ENCODE measurements around the gene CHST4. TPM values are rescaled to one million over a fixed set of nuclear protein-coding genes. Genes with fewer than 3 reads are reported as not detected.
"Not testable (repeated sequence)": the region's sequence is repeated elsewhere in the genome, so short reads cannot be mapped to it uniquely, and the experiment has no call there.

CHST4 gene
- polyA plus RNA-seq, 3 donors, result 0.21 to 0.53 (median 0.49) TPM

DNA sequence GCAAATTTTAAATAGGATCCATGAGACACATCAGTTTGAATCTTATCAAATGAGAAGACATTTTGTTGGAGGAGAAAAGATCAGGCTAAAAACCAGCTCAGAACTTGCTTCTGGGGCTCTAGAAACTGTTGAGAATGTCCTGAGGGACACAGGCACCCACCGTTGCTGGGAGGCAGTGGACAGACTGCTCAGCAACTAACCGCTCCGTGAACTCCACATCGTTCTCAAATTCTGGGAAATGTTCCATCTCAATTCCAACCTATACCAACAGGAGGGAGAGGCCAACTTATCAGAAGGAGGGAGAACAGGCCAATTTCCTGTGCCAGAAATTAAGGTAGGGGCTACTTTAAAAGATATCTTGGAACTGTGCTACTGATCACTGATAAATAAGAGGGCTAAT lies 42.3 kb downstream of the CHST4 start:
- DNase-seq, result no peak

DNA sequence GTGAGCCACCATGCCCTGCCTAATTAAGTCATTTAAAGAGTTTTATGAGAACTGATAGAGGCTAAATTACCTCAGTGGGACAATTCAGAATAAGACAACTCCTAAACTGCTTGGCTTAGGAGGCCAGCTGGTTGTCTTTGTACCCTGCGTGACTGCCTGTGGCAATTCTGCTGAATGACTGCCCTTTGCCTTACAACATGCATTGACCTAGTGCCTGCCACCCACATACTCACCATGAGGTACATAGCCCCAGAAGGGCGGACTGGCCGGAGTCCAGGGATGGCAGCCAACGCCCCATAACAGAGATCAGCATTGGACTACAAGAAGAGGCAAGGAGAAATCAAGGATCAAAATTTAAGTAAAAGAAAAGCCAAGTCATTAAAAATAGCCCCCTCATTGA lies 43.4 kb downstream of the CHST4 start:
- no peak for DNase-seq

DNA sequence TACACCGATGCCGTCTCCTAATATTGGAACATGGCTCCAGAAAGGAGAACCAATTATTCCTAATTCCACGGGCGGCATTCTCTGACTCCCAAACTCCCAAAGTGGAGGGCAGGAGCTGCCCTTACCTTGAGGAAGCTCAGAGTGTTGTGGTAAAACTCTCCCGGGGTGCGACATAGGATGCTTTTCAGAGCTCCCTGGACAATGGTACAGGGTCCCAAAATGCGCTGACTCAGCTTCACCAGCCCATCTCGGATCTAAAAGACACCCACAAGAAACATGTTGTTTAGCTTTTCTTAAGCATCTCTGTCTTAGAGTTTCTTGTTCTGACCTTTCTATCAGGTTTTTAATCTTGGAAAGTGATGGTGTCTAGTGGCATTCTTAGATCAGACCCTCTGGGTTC lies 43.9 kb downstream of the CHST4 start:
- no peak for DNase-seq

DNA sequence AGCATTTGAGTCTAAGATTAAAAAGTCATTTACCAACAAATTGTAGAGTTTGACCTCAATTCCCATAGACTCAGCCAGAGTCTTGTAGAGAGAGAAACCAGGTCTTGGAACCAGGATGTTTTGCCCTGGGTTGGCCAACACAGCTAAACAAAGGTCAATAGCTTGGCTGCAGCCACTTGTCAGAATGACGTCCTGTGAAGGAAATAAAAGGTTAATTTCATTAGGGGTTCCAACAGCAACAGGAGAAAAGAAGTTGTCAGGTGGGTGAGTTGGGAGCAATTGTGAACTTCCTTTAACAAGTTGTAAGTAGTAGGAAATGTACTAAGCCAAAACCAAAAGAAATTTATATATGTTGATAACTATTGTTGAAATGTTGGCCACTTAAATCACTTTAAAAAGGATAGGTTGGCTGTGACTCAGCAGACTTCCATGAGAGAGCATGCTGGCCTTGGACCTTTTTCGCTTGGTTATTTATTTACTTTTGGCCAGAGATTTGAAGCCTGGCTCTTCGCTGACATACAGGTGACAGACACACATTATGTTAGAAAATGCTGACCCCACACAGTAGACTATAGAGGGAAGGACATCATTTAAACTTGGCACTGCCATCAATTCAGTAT lies 46.4 kb downstream of the CHST4 start:
- no peak for DNase-seq

DNA sequence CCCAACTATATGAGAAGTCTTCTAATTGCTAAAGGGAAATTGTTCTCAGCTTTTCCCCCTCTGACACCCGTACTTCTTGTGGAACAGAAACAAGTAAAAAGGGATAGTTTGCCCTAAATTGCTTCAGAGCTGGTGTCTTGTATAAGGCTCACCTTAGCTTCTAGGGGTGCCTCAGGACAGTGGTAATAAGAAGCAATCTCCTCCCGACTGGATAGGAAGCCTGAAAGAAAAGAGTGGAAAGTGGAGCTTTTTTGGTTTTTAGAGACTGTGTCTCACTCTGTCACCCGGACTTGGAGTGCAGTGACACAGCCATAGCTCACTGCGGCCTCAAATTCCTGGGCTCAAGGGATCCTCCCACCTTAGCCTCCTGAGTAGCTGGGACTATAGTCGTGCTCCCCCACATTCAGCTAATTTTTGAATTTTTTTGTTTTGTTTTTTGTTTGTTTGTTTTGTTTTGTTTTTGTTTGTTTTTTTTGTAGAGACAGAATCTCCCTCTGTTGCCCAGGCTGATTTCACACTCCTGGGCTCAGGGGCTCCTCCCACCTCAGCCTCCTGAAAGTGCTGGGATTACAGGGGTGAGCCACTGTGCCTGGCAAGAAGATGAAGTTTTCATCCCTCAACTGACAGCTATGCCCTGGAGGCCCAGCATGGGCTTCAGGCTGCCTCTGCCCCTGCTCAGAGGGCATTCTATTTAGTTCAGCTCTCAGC lies 47.3 kb downstream of the CHST4 start:
- DNase-seq, result no peak

DNA sequence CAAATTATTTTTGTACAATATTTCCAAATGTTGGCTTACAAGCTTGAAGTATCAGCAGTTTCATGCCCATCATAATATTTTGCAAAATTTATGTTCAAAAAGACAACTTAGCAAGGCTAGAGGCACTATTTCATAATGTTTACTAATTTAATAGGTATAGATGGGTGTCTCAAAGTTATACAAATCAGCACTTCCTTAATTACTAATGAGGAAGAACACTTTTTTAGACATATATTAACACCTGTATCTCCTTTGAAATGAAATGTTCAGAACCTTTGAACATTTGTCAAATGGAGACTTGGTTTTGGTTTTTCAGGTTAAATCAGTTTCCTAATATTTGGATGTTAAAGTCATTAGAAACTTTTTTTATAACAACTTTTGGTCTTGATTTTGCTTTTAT lies 48.5 kb downstream of the CHST4 start:
- no peak for DNase-seq

DNA sequence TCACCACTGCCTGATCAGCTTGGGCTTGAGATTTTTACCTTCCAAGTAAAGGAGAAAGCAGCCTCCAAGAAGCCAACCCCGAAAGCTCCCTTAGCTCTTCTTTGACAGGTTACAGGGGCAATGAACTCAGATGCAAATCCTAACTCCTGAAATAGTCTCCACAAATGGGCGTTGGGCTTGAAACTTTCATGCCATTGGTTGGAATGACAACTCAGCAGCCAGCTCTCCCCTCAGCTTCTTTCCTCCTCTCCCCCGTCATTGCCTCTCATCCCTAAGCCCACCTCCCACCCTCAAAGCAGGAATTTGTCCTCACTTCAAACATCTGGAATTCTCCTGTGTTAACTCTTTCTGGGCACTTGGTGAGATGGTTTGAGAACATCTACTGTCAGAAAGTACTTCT lies 50.7 kb downstream of the CHST4 start, which contains the start of gene TAT:
TSS of gene TAT (minus strand) at position 122 of the 400 bp plus-strand sequence. CDS start 677 bp downstream, outside the sequence.
- DNase-seq, result no peak

DNA sequence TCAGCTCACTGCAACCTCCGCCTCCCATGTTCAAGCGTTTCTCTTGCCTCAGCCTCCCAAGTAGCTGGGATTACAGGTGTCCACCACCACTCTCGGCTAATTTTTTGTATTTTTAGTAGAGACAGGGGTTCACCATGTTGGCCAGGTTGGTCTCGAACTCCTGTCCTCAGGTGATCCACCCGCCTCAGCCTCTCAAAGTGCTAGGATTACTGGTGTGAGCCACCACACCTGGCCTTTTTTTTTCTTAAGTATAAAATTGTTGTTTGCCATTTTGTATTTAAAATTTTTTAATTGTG lies 56.3 kb downstream of the CHST4 start:
- DNase-seq, result not testable (repeated sequence)

DNA sequence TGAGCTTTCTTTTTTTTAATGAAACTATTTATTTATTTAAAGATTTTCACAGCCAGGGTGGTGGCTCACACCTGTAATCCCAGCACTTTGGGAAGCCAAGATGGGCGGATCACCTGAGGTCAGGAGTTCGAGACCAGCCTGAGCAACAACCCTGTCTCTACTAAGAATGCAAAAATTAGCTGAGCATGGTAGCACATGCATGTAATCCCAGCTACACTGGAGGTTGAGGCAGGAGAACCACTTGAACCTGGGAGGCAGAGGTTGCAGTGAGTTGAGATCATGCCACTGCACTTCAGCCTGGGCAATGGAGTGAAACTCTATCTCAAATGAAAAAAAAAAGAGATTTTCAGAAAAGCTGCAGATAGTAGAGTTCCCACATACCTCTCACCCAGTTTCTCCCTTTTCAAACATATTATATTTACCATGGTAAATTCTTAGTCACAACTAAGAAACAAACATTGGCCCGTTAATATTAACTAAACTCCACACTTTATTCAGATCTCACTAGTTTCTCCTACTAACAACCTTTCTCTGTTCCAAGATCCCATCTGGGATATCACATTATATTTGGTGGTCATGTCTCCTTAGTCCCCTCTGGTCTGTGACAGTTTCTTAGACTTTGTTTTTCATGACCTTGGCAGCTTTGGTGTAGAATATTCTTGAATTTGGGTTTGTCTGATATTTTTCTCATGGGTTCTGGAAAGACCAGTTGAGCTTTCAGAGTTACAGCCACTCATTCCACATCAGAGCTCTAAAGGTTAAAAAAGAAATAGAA lies 58.5 kb downstream of the CHST4 start:
- no peak for DNase-seq

DNA sequence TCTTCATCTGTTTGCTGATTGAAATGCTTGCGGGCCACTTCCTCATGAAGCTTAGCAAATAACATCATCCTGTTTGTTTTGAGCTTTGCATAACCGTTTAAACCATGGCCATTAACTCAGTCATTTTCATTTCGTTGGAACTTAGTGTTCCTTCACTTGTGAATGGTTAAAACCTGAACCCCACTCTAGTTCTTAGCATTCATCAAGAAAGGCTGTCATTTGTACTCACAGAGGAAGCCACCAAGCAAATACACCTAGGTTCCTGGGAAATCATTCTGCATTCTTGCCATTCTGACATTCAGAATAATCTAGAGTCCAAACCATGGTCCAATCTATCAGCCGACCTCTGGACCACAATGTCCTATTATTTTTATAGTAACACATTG lies 59.1 kb downstream of the CHST4 start:
- DNase-seq, result no peak

Other genes with a start within 250 kb of the CHST4 start
- gene CMTR2, start 237.0 kb upstream of the CHST4 start, polyA plus RNA-seq (ENCODE audit: insufficient read length in 3 of 3), result 10 to 100 TPM; 40.1 to 66.5 (median 63.5) TPM
- under 1 TPM; 0.40 to 0.70 (median 0.47) TPM for gene CALB2, start 167.7 kb upstream of the CHST4 start, polyA plus RNA-seq (ENCODE audit: insufficient read length in 3 of 3)
- gene TLE7, start 84.4 kb upstream of the CHST4 start, polyA plus RNA-seq (ENCODE audit: insufficient read length in 3 of 3), result not detected
- 10 to 100 TPM; 14.6 to 19.5 (median 15.5) TPM for gene ZNF23, start 64.2 kb upstream of the CHST4 start, polyA plus RNA-seq (ENCODE audit: insufficient read length in 3 of 3)
- 10 to 100 TPM; 11.0 to 18.5 (median 16.1) TPM for gene ZNF19, start 37.1 kb upstream of the CHST4 start, polyA plus RNA-seq (ENCODE audit: insufficient read length in 3 of 3)
- gene TAT, start 50.7 kb downstream of the CHST4 start, polyA plus RNA-seq (ENCODE audit: insufficient read length in 3 of 3), result under 1 TPM; 0.03 to 0.16 (median 0.14) TPM
- gene MARVELD3, start 99.8 kb downstream of the CHST4 start, polyA plus RNA-seq (ENCODE audit: insufficient read length in 3 of 3), result 10 to 100 TPM; 13.1 to 20.3 (median 19.8) TPM
- gene PHLPP2, start 198.3 kb downstream of the CHST4 start, polyA plus RNA-seq (ENCODE audit: insufficient read length in 3 of 3), result 10 to 100 TPM in 2 of 3 donors, 1 to 10 TPM in 1; 7.6 to 10.7 (median 10.2) TPM